Keratinocyte (primary cell): Measurements from ENCODE around the gene FPR3. TPM values are rescaled to one million over a fixed set of nuclear protein-coding genes. Genes with fewer than 3 reads are reported as not detected.

ENCODE experiments used
- DNase-seq: peaks from one replicate; pipeline ENCODE4 v3.0.0-alpha.2; 2011; ENCODE audit warnings: low read depth, missing footprints, low spot score
- FAIRE-seq: peaks from 2 replicates; lab custom pipeline; 2011; peaks lifted over from hg19 to GRCh38; lab: Jason Lieb, UNC
- H2AFZ ChIP-seq: 2 replicates; pipeline ENCODE4 v1.6.0; 2012; ENCODE audit warnings: low read length, control low read depth, inconsistent platforms; ENCODE audit not compliant: control insufficient read depth
- H3K27ac ChIP-seq: 2 replicates; pipeline ENCODE4 v1.5.1; 2011; ENCODE audit warnings: low read length; ENCODE audit not compliant: control insufficient read depth, insufficient read depth
- H3K27me3 ChIP-seq: 3 replicates; pipeline ENCODE4 v1.6.0; 2011; ENCODE audit warnings: low read length; ENCODE audit not compliant: control insufficient read depth, insufficient read depth; ENCODE audit errors: extremely low read depth
- H3K36me3 ChIP-seq, 2 experiments: 2 replicates in 1 of 2; 3 replicates in 1 of 2; pipeline ENCODE4 v1.5.1; 2011; ENCODE audit warnings: low read length in 2 of 2, mild to moderate bottlenecking in 1 of 2; ENCODE audit not compliant: control insufficient read depth in 2 of 2, insufficient read depth in 2 of 2; ENCODE audit errors: extremely low read depth in 1 of 2
- H3K4me1 ChIP-seq: 3 replicates; pipeline ENCODE4 v1.5.1; 2011; ENCODE audit warnings: low read length; ENCODE audit not compliant: control insufficient read depth, insufficient read depth; ENCODE audit errors: extremely low read depth
- H3K4me2 ChIP-seq: 3 replicates; pipeline ENCODE4 v1.6.0; 2011; ENCODE audit warnings: low read depth, low read length; ENCODE audit not compliant: control insufficient read depth, insufficient read depth; ENCODE audit errors: extremely low read depth
- H3K4me3 ChIP-seq, 3 experiments: fragments of 200-600 bp in 1 of 3; sonication (generic) in 1 of 3; 2 replicates in 2 of 3; 3 replicates in 1 of 3; pipeline ENCODE4 v1.5.1; 2011 to 2016; ENCODE audit warnings: low read length in 3 of 3, mild to moderate bottlenecking in 3 of 3, control low read depth in 2 of 3, inconsistent platforms in 1 of 3, low read depth in 1 of 3, mixed read lengths in 1 of 3, mixed run types in 1 of 3, moderate library complexity in 1 of 3; ENCODE audit not compliant: control insufficient read depth in 2 of 3, insufficient read depth in 2 of 3; ENCODE audit errors: extremely low read depth in 1 of 3
- H3K79me2 ChIP-seq: 2 replicates; pipeline ENCODE4 v1.6.0; 2012; ENCODE audit warnings: low read length; ENCODE audit not compliant: control insufficient read depth, insufficient read depth
- H3K9ac ChIP-seq: 3 replicates; pipeline ENCODE4 v1.6.0; 2011; ENCODE audit warnings: low read length; ENCODE audit not compliant: control insufficient read depth, insufficient read depth; ENCODE audit errors: extremely low read depth
- H3K9me1 ChIP-seq: 3 replicates; pipeline ENCODE4 v1.6.0; 2011; ENCODE audit warnings: low read length; ENCODE audit not compliant: control insufficient read depth, insufficient read depth; ENCODE audit errors: extremely low read depth
- H3K9me3 ChIP-seq: 2 replicates; pipeline ENCODE4 v1.5.1; 2012; ENCODE audit warnings: low read depth, low read length; ENCODE audit not compliant: control insufficient read depth
- H4K20me1 ChIP-seq: 3 replicates; pipeline ENCODE4 v1.6.0; 2011; ENCODE audit warnings: low read length; ENCODE audit not compliant: control insufficient read depth, insufficient read depth; ENCODE audit errors: extremely low read depth
- EZH2 ChIP-seq: IDR thresholded peaks from one replicate; pipeline ENCODE4 v1.6.1; 2012; ENCODE audit warnings: inconsistent platforms, mild to moderate bottlenecking, low read length, moderate library complexity
- dilution Hi-C: fragments of 300-500 bp; cut with MboI; formaldehyde crosslinking; loops from one replicate; pipeline ENCODE4 v1.7.0; 2020; ENCODE audit warnings: low sequenced_read_pairs; ENCODE audit not compliant: extremely low pct_ligation_motif_present
- polyA plus RNA-seq, 5 experiments: library from polyadenylated mRNA; depleted of rRNA in 3 of 5; stranded (reverse) in 3 of 5; stranded (forward) in 1 of 5; unstranded in 1 of 5; fragments of >200 nt; gene quantifications; 1 replicate in 1 of 5; 2 replicates in 3 of 5; 3 replicates in 1 of 5; pipeline versions ENCODE4 v1.2.1 to v1.2.3, GENCODE V29; 2011 to 2012; ENCODE audit warnings: missing spikeins in 2 of 5, low read depth in 1 of 5, low replicate concordance in 1 of 5
- TF ChIP-seq, protein P1 (sequence below), 3 experiments: IDR thresholded peaks in 1 of 3; conservative IDR thresholded peaks in 1 of 3; optimal IDR thresholded peaks in 1 of 3; 2 replicates in 2 of 3; 3 replicates in 1 of 3; pipeline versions ENCODE3 to v1.5.1; 2011; ENCODE audit warnings: low read length in 3 of 3, mild to moderate bottlenecking in 3 of 3, moderate library complexity in 2 of 3, control low read depth in 1 of 3, inconsistent platforms in 1 of 3; ENCODE audit not compliant: insufficient read depth in 2 of 3; ENCODE audit errors: extremely low read depth in 1 of 3

FPR3 gene
- polyA plus RNA-seq, 1 donor (not counting 4 experiments of a cell fraction or from before 2014, with no cell fraction given), result not detected

DNA sequence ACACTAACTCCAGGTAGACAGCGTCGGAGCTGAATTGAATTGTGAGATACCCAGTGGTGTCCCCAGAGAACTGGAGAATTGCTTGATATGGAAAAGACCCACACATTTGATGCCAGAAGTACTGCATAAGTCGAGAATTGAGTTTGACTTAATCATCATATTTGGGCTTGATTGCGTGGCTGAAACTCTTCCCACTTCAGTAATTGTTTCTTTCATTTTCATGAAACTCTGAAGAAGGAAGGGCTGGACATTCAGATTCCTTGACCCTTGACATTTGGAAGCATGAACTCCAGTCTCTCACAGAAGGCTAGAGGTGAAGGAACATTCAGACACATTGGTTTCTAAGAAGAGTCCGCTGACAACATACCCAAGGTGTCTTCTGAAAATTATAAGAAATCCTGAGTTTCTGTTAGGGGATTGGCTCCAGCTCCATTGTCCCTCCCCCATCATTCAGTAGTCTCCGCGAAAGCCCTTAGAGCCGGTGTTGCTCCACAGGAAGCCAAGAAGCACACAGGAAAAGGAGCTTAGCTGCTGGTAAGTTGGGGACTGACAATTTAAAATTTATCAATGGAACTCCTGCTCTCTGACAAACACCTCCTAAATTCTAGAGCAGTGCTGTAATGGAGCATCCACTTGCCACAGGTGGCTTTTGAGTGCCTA is 34.1 kb upstream of the FPR3 start, which contains the start of gene FPR2:
FPR2 (plus strand) TSS at position 484 of the 660 bp plus-strand sequence. CDS start 7,479 bp downstream, outside the sequence.
- dilution Hi-C loops, result no loop called here
- H3K27me3 ChIP-seq, result no peaks in the 10 kb centered on the region
- H3K79me2 ChIP-seq, result no peaks in the 10 kb centered on the region
- H3K36me3 ChIP-seq, result no peaks in the 10 kb centered on the region
- no peak within 1 kb of the TSS for H3K4me2 ChIP-seq
- TF ChIP-seq, protein P1, sequence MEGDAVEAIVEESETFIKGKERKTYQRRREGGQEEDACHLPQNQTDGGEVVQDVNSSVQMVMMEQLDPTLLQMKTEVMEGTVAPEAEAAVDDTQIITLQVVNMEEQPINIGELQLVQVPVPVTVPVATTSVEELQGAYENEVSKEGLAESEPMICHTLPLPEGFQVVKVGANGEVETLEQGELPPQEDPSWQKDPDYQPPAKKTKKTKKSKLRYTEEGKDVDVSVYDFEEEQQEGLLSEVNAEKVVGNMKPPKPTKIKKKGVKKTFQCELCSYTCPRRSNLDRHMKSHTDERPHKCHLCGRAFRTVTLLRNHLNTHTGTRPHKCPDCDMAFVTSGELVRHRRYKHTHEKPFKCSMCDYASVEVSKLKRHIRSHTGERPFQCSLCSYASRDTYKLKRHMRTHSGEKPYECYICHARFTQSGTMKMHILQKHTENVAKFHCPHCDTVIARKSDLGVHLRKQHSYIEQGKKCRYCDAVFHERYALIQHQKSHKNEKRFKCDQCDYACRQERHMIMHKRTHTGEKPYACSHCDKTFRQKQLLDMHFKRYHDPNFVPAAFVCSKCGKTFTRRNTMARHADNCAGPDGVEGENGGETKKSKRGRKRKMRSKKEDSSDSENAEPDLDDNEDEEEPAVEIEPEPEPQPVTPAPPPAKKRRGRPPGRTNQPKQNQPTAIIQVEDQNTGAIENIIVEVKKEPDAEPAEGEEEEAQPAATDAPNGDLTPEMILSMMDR (optimal IDR thresholded peaks at IDR 0.05 in 1 of 3, IDR thresholded peaks at IDR 0.05 in 1 of 3, conservative IDR thresholded peaks at IDR 0.05 in 1 of 3; ENCODE audit: extremely low read depth in 1 of 3, insufficient read depth in 2 of 3, low read length in 3 of 3), result no peak
- TF ChIP-seq EZH2, result no peak
- FAIRE-seq (no peak), DNase-seq (no peak)
- H3K4me3 ChIP-seq, result no peak within 1 kb of the TSS
- H3K9me1 ChIP-seq, result no peaks in the 10 kb centered on the region
- no peak within 1 kb of the TSS for H3K27ac ChIP-seq
- no peaks in the 10 kb centered on the region for H3K4me1 ChIP-seq
- no peak within 1 kb of the TSS for H3K9ac ChIP-seq
- H3K9me3 ChIP-seq, result no peaks in the 10 kb centered on the region
- H2AFZ ChIP-seq, result no peak within 1 kb of the TSS
- no peaks in the 10 kb centered on the region for H4K20me1 ChIP-seq

DNA sequence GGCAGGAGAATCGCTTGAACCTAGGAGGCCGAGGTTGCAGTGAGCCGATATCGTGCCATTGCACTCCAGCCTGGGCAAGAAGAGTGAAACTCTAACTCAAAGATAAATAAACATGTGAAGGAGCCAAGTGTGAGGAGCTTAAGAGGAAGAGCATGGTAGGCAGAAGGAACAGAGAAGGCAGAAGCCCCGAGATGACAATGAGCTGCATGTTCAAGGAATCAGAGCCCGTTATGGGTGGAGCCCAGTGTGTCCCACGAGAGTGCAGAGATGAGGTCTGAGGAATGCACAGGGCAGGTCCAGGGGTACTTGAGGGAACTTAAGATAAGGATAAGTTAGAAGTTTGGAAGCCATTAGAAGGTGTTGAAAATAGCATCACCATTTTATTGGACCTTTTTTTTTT is 33.3 kb upstream of the FPR3 start:
- H3K36me3 ChIP-seq, result no peaks in the 10 kb centered on the region
- no peaks in the 10 kb centered on the region for H4K20me1 ChIP-seq
- no peak overlapping the region for H2AFZ ChIP-seq
- H3K9ac ChIP-seq, result no peak overlapping the region
- no peak for FAIRE-seq
- dilution Hi-C loops, result no loop called here
- no peaks in the 10 kb centered on the region for H3K4me1 ChIP-seq
- no peak overlapping the region for H3K27ac ChIP-seq
- TF ChIP-seq, protein P1 (optimal IDR thresholded peaks at IDR 0.05 in 1 of 3, IDR thresholded peaks at IDR 0.05 in 1 of 3, conservative IDR thresholded peaks at IDR 0.05 in 1 of 3; ENCODE audit: extremely low read depth in 1 of 3, insufficient read depth in 2 of 3, low read length in 3 of 3), result no peak
- TF ChIP-seq EZH2, result no peak
- no peaks in the 10 kb centered on the region for H3K79me2 ChIP-seq
- DNase-seq, result no peak
- H3K9me3 ChIP-seq, result no peaks in the 10 kb centered on the region
- no peak overlapping the region for H3K4me3 ChIP-seq
- H3K4me2 ChIP-seq, result no peak overlapping the region
- no peaks in the 10 kb centered on the region for H3K27me3 ChIP-seq
- no peaks in the 10 kb centered on the region for H3K9me1 ChIP-seq
